GM18951 (cell line): Measurements from ENCODE around the gene RPL22.

Experiments used
- POLR2A ChIP-seq: IDR thresholded peaks from 4 replicates; pipeline ENCODE4 v1.6.1; 2011; ENCODE audit warnings: mild to moderate bottlenecking; ENCODE audit not compliant: insufficient read length, insufficient read depth; ENCODE audit errors: extremely low read depth
- in situ Hi-C: fragments of 300-500 bp; cut with MboI; formaldehyde crosslinking; loops from one replicate; pipeline ENCODE4 v1.12.0; 2022; ENCODE audit warnings: low sequenced_read_pairs, mixed read lengths, inconsistent platforms; ENCODE audit not compliant: unreplicated experiment

The RPL22 gene

GRCh38 chr1:6202256-6202655 is 2.9 kb upstream of the RPL22 start:
- in situ Hi-C loops = no loop called here
- no peak for TF ChIP-seq POLR2A

- in situ Hi-C loops = no loop called here
- no peak for TF ChIP-seq POLR2A
Measured at GRCh38 chr1:6200188-6200809, 904 bp upstream of the RPL22 start.

- in situ Hi-C loops = no loop called here
- no peak for TF ChIP-seq POLR2A
Measured at GRCh38 chr1:6198646-6199297, 623 bp downstream of the RPL22 start.

- in situ Hi-C loops = no loop called here
- TF ChIP-seq POLR2A = no peak
Measured at GRCh38 chr1:6197746-6198427, 1.5 kb downstream of the RPL22 start.

GRCh38 chr1:6191968-6192367 is 7.4 kb downstream of the RPL22 start:
- TF ChIP-seq POLR2A = no peak
- in situ Hi-C loops = no loop called here

- no peak for TF ChIP-seq POLR2A
- in situ Hi-C loops = no loop called here
Measured at GRCh38 chr1:6188466-6188865, 10.9 kb downstream of the RPL22 start.

GRCh38 chr1:6185635-6186382 is 13.6 kb downstream of the RPL22 start:
- in situ Hi-C loops = no loop called here
- no peak for TF ChIP-seq POLR2A

- TF ChIP-seq POLR2A = no peak
- in situ Hi-C loops = no loop called here
Measured at GRCh38 chr1:6185151-6185550, 14.2 kb downstream of the RPL22 start.

GRCh38 chr1:6184083-6184783 is 15.2 kb downstream of the RPL22 start:
- TF ChIP-seq POLR2A = no peak

GRCh38 chr1:6183520-6183989 is 15.8 kb downstream of the RPL22 start:
- TF ChIP-seq POLR2A = no peak
- in situ Hi-C loops = no loop called here

More at GRCh38 chr1:6184083-6184783, 15.2 kb downstream of the RPL22 start:
- in situ Hi-C loops = no loop called here

GRCh38 chr1:6181347-6181770 is 18.0 kb downstream of the RPL22 start:
- no peak for TF ChIP-seq POLR2A
- in situ Hi-C loops = no loop called here

GRCh38 chr1:6180707-6181311 is 18.6 kb downstream of the RPL22 start:
- TF ChIP-seq POLR2A = no peak
- in situ Hi-C loops = no loop called here
